ENCODE results near the gene EML6. TPM values are rescaled to one million over a fixed set of nuclear protein-coding genes. Genes with fewer than 3 reads are reported as not detected.

The EML6 gene
- total and polyA plus RNA-seq, 12 donors = 0.07 to 1.5 (median 0.31) TPM

GRCh38 chr2:54962511-54962910, 239.0 kb downstream of the EML6 start:
- DNase-seq (no peak), ATAC-seq (no peak)
- H3K4me3 ChIP-seq = no peak overlapping the region
- no peak for TF ChIP-seq CTCF (IDR thresholded peaks at IDR 0.05)
- H3K27me3 ChIP-seq = peaks cover 0 to 36% (median 0%) of the 10 kb centered on the region in 7 donors
- intact Hi-C loops (cut with DNase I) = no loop called here
- 95 to 98% methylated on average over 13 of the region's 13 CpGs for WGBS, 2 donors
- no peaks in the 10 kb centered on the region for H3K36me3 ChIP-seq
- peaks cover 0 to 30% (median 13%) of the 10 kb centered on the region in 9 donors for H3K4me1 ChIP-seq
- no peak overlapping the region for H3K27ac ChIP-seq
- no peaks in the 10 kb centered on the region for H3K9me3 ChIP-seq

GRCh38 chr2:54962935-54963440, 239.5 kb downstream of the EML6 start:
- intact Hi-C loops (cut with DNase I) = no loop called here
- ATAC-seq = no peak
- Histone ChIP-seq H3K27me3 (peaks cover 0 to 32% (median 0%) of the 10 kb centered on the region in 7 donors), H3K36me3 (no peaks in the 10 kb centered on the region), H3K9me3 (no peaks in the 10 kb centered on the region), H3K27ac (no peak overlapping the region), H3K4me1 (peaks cover 0 to 34% (median 15%) of the 10 kb centered on the region in 9 donors), H3K4me3 (no peak overlapping the region)
- 92 to 93% methylated on average over 3 of the region's 3 CpGs for WGBS, 2 donors
- TF ChIP-seq CTCF (IDR thresholded peaks at IDR 0.05) = no peak
- no peak for DNase-seq

GRCh38 chr2:54963476-54963875, 240.0 kb downstream of the EML6 start:
- H3K36me3 ChIP-seq = no peaks in the 10 kb centered on the region
- H3K27ac ChIP-seq = no peak overlapping the region
- no peak for TF ChIP-seq CTCF (IDR thresholded peaks at IDR 0.05)
- no peak overlapping the region for H3K4me3 ChIP-seq
- peaks cover 0 to 32% (median 0%) of the 10 kb centered on the region in 7 donors for H3K27me3 ChIP-seq
- H3K4me1 ChIP-seq = peaks cover 0 to 39% (median 20%) of the 10 kb centered on the region in 9 donors
- WGBS, 2 donors = 98 to 100% methylated on average over 2 of the region's 2 CpGs
- no peak for DNase-seq
- ATAC-seq = no peak
- H3K9me3 ChIP-seq = no peaks in the 10 kb centered on the region
- intact Hi-C loops (cut with DNase I) = no loop called here

GRCh38 chr2:54964271-54964670, 240.8 kb downstream of the EML6 start:
- TF ChIP-seq CTCF (IDR thresholded peaks at IDR 0.05) = no peak
- Histone ChIP-seq H3K27ac (no peak overlapping the region), H3K9me3 (no peaks in the 10 kb centered on the region), H3K4me3 (no peak overlapping the region), H3K4me1 (peaks cover 0 to 47% (median 28%) of the 10 kb centered on the region in 9 donors), H3K27me3 (peaks cover 0 to 29% (median 0%) of the 10 kb centered on the region in 7 donors), H3K36me3 (peaks cover 0 to 2% (median 0%) of the 10 kb centered on the region in 9 donors)
- 96 to 97% methylated on average over 8 of the region's 8 CpGs for WGBS, 2 donors
- ATAC-seq (no peak), DNase-seq (no peak)
- intact Hi-C loops (cut with DNase I) = no loop called here

Data from heart right ventricle (tissue), 16 donors.